HG02610 (cell line): ENCODE data around the gene FKBP14.

Experiments
- ATAC-seq: cut with Tn5 transposase; IDR thresholded peaks from one replicate; pipeline ENCODE4 v1.9.1; 2021; ENCODE audit warnings: mild to moderate bottlenecking, moderate library complexity; ENCODE audit not compliant: unreplicated experiment

FKBP14 gene

DNA sequence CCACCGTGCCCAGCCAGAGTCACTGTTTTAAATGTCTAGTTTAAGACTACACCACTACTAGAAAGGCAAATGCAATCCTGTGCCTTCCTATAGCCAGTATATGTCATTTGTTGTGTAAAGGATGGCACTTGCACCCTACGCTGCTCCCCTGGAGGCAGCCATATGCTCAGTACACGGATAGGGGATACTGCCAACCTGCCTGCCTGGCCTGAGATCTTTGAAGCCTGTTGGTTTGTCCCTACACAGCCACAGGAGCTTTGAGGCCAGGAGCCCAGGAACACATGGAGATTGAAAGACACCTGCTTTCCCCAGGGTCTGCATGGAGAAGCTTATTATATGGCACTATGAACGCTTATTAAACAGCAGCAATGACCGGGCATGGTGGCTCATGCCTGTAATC, 34.6 kb downstream of the FKBP14 start:
- no peak for ATAC-seq

GRCh38 chr7:29990931-29991330, 35.6 kb downstream of the FKBP14 start:
- no peak for ATAC-seq

GRCh38 chr7:29989257-29989995, 37.1 kb downstream of the FKBP14 start, which contains the start of gene SCRN1:
TSS of gene SCRN1 (minus strand) at chr7:29989801. CDS start at chr7:29969067, 20,734 bp downstream.
- no peak for ATAC-seq

DNA sequence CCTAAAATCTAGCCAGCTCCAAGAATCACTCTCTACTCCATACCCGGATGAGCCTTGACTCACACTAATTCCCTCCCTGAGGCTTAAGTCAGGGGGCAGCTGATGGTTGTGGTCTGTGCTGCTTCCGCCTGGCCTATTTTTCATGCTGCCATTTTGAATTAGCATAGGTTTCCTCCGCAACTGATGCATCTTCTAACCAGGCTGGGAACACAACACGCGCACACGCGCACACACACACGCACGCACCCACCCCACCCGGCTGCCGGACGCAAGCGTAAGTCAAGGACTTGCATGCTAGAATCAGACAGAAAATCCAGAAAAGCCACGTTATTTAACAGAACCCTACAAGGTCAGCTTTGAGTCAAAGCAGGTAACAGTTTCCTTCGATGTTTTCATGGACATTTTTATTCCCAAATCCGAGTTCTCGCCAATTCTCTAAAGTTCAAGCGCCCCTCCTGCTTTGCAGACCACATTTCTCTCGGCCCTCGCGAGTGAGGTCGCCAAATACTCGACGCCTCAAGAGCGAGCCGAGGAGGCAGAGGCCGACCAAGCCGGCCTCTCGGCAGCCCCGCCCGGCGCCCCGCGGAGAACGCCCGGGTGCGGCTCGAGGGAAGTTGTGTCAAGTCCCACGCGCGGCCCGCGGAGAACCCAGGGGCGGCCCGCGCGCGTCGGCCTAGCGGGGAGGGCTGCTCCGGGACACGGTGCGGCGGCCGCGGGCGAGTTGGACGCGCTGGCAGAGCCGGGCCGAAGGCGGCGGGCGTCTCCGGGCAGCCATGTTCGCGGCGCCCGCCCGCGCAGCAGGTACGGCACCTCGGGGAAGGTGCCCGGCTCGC, 37.9 kb downstream of the FKBP14 start:
- ATAC-seq: peak; percentile 41

DNA sequence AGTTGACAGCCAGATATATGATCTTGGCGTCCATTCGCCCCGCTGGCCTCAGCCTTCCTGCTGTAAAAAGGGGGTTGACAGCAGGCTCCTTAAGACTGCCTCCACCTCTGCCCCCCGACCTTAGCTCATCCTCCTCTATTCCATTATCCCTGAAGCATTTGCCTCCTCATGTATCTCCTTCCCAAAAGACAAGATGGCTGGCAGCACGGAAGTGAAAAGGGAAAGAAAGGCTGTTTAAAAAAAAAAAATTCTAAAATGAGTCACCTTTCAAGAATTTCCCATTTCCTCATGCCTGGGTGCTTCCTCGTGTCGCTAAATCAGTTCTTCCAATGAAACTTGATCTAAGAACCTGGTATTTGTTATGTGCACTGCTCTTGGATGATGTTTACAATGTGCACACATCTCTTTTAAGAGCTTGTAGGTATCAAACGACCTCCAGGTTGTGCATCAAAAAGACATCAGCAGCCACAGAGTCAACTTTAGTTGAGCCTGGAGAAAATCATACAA, 38.6 kb downstream of the FKBP14 start:
- ATAC-seq: no peak

DNA sequence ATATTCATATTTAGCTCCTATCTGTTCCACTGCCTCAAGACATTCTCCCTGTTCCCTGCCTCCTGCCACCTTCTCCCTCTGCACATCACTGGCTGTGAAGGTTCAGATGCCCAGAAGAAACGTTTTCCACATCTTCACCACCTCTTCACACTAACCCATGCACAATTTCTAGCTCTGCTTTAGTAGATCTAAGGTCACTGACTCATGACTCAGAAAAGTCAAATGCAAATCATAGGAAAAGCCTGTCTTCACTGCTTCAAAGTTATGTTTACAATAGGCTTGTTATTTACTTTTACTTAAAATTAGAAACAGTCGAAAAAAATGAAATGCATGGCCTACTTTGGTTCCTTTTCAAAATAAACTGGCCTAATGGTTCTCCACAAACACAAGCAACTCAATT, 39.4 kb downstream of the FKBP14 start:
- no peak for ATAC-seq

DNA sequence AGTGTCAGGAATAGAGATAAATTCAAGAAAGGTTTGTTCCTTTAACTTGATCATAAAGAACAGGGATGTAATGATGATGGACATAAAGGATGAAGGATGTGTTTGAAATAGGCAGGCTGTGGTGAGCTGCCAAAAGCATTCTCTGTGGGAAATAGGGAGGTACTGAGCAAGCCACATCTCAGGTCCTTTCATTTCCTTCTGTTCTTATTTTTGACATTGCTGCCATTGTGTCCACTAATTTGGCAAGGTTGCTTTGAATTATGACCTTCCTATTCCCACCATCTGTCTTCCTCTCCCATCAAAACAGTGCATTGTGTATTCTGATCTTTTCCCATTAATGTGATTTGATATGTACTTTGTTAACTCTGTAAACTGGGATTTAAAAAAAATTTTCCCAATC, 46.4 kb downstream of the FKBP14 start:
- no peak for ATAC-seq

GRCh38 chr7:29977886-29978651, 48.4 kb downstream of the FKBP14 start:
- ATAC-seq: no peak

DNA sequence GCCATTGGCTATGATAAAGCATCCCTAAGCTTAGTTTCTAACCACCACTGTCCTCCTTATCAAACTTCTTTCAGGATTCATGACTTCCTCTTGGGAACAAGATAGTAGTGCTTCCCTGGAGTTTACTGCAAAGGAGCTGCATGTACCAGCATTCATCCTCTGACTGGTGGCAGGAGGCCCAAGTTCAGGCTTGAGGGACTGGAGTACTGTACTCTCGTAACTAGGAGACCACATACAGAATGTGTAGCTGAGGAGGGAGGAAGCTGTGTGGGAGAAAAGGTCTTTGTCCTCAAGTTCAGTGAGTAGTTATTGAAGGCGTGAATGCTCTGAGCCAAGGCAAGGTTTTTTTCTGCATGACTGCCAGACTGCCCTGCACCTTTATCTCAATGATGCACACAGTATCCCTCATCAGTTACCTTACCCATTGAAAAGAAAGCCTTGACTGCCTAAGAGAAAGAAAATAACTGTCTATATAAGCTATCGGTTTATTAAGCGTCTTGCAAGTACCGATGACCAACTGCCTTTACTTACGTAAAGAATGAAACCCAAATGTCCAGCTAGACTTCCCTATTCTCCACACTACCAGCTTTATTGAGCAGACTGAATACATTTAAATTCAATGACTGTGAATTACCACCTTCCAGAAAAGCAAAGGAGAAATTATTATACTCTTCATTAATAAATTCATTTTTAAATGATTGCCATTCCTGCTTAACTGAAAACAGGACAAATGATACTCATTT, 49.7 kb downstream of the FKBP14 start:
- no peak for ATAC-seq

- no peak for ATAC-seq
These were observed 50.2 kb downstream of the FKBP14 start for GRCh38 chr7:29976266-29976665.

- no peak for ATAC-seq
These were observed 50.9 kb downstream of the FKBP14 start for GRCh38 chr7:29975561-29975960.

GRCh38 chr7:29974286-29974685, 52.2 kb downstream of the FKBP14 start:
- no peak for ATAC-seq

- no peak for ATAC-seq
These were observed 54.2 kb downstream of the FKBP14 start for GRCh38 chr7:29972315-29972669.

DNA sequence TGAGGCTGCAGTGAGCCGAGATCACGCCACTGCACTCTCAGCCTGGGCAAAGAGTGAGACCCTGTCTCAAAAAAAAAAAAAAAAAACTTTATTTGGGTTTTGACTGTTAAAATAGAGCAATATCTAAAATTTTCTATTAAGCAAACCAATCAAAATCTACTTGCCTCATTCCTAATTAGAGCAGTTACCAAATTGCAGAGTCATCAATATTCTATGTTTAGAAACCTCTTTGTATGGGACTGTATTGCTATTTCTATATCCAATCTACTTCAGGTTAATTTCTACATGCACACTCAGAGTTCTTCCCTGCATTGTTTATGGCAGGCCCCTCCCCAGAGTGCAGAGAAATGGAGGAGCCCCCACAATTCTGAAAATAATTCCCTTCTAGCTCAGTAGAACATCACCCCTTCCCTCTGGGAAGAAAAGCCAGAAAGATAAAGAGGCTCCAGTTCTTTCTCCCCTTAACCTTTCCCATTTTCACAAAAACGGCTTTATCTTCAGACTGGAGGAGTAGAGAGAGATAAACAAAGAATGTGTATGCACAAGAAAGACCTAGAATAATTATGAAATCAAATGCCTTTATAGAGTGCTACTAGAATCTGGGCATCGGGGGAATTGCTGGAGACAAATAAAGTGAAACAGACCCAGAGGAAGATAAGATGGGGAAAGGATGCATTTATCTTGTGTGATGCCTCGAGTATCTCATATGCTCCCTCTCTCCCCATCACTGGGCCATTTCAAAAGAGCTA, 54.8 kb downstream of the FKBP14 start:
- ATAC-seq: no peak

GRCh38 chr7:29970158-29970557, 56.3 kb downstream of the FKBP14 start:
- no peak for ATAC-seq

DNA sequence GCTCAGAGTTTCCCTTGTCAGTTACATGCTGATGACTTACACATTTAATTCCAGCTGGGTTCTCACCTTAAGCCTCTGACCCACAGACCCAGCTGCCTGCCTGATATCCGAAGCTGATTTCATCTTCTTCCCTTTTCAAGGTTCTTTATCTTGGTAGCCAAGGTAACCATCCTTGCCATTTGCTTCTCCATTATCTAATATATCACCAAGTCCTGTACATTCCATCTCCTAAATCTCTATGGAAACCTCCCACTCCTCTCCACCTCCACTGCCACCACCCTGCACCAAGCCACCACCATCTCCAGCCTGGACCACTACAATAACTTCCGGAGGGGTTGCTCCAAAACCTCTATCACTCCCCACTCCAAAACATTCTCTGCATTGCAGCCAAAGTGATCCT, 56.8 kb downstream of the FKBP14 start:
- no peak for ATAC-seq

DNA sequence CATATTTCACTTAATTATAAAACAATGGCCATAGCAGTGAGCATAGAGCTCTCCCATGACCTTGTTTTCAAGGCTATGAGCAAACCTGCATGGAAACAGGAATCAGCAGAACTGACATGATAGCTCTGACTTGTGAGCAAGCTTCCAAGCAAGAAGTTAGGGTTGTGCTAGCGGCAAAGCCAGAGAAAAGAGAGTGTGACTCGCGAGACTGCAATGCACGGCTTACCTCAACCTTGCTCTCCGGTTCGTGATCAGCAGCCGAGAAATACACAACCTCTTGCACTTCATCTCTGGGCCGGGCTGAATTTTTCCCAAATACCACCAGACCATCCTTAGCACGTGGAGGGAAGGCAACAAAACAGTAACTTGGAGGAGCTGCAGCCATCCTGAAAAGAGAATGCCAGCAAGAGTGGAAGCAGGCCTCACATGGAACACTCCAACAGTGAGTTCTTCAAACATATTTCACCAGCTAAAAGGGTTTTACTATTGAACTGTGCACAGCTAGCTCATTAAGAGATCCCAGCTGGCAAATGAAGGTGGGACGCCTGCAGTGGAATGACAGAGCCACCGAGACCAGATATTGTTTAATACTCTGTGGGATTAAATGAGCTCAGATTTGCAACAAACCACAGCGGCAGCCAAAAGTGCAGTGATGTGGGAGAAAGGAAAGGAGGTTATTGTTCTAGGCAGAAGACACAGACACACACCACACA, 57.7 kb downstream of the FKBP14 start:
- no peak for ATAC-seq

DNA sequence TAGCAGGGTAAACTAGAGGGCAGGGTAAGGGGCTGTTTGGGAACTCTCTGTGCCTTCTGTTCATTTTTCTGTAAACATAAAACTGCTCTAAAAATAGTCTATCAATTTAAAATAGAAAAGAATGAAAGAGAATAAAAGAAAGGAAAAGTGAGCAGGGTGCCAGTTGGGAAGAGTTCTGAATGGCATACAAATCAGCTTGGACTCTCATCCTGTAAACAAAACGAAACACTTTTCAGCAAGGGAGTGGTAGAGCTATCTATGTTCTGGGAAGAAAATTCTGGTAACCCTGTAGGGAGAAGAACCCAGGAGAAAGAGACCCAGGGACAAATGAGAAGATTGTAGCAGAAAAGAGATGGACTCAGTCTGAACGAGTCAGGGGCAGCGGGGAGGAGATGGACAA, 61.5 kb downstream of the FKBP14 start:
- no peak for ATAC-seq

- ATAC-seq: no peak
These were observed 64.5 kb downstream of the FKBP14 start for GRCh38 chr7:29962035-29962434.
